HG03565 (cell line): ENCODE results near the gene CACNB1.
A peak's percentile ranks its signal among the peaks of the same experiment; 100 is the strongest.

Source experiments
- ATAC-seq: cut with Tn5 transposase; IDR thresholded peaks from one replicate; pipeline ENCODE4 v1.9.1; 2021; ENCODE audit warnings: mild to moderate bottlenecking, moderate library complexity; ENCODE audit not compliant: unreplicated experiment

Gene CACNB1

DNA sequence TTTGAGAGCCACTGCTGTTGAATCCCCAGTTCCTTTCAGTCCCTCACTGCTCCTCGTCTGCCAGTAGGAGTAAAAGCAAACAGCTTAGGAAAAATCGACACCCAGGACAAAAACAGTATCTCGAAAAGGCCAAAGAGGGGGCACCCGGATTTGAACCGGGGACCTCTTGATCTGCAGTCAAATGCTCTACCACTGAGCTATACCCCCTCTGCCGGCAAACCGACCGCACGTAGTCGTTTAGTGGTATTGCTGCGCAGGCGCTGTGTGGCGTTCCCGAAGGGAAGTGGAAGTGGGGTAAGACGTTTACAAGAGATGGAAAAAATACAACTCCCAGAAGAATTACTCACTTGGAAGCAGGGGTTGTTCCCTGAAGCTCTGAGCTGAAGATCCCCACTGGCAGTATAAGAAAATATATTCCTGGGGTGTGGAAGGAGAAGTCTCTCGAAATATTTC lies 43.8 kb downstream of the CACNB1 start:
- peak; percentile 42 for ATAC-seq

- ATAC-seq = no peak
Observed at GRCh38 chr17:39151943-39152818, 45.3 kb downstream of the CACNB1 start.

DNA sequence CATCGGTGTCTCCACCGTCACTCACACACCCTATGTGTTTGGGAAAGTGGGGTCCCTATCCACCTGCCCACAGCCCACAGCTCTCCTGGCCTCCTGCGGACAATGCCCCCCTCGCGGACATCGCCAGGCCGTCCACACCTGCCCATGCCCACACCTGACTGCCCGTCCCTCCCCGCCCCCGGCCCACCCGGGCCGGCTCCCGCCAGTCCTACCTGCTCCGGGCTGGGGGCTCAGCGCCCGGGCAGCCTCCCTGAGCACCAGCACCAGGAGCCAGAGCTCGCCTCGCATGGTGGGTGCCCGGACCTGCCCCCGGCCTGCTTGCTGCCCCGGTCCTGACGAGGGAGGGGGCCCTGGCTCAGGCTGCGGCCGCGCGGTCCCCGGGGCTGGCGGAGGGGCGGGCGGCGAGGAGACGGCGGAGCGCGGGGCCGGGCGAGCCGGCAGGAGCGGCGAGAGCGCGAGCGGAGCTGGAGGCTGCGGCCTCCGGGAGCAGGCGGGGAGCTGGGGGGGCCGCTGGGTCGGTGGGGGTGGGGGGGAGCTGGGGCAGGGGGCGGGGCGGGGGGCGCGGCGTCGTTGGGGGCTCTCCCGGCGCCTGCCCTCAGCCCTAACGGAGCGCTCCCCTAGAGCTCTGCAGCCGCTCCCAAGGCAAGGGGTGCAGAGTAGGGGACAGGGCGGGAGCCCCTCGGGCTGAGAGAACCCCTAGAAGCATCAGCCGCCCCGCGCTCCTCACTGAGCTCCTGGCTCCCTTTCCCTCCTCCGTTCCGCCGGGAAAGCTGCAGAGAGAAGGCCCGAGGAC lies 46.1 kb downstream of the CACNB1 start, which contains the start of gene PLXDC1:
TSS of gene PLXDC1 (minus strand) at position 488 of the 793 bp plus-strand sequence. CDS start at position 288, 200 bp downstream.
- no peak for ATAC-seq

- ATAC-seq = no peak
Observed at GRCh38 chr17:39150795-39151149, 46.7 kb downstream of the CACNB1 start.

DNA sequence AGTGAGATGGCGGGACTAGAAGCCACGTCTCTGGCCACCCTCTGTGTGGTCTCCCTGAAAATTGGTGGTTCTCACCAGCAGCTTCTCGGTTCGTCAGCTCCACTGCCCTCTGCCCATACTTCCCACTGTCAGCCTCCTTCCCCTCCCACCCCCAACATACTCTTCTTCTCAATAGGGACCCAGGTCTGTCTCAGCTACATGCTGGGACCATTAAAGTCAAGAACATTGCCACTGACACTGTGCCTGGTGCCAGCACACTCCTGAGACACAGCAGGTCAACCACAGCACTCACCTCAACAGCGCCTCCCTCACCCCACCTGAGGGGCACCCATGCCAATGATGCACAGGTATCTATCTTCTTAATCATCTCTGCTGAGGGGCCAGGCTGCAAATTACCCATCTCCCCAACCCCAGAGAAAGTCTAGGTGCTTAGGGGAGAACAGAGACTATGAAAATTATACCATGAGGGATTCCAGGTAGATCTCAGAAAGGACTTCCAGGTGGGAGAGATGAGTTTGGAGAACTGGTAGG lies 47.3 kb downstream of the CACNB1 start:
- no peak for ATAC-seq

GRCh38 chr17:39147221-39148185 lies 50.0 kb downstream of the CACNB1 start:
- ATAC-seq = no peak

DNA sequence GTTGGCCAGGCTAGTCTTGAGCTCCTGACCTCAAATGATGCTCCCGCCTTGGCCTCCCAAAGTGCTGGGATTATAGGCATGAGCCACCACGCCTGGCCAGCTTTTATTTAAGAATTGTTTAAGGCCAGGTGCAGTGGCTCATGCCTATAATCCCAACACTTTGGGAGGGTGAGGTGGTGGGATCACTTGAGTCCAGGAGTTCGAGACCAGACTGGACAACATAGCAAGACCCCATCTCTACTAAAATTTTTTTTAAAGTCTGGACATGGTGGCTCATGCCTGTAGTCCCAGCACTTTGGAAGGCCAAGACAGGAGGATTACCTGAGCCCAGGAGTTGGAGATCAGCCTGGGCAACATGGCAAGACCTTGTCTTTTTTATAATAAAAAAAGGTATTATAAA lies 51.2 kb downstream of the CACNB1 start:
- ATAC-seq = no peak

- ATAC-seq = no peak
Observed at GRCh38 chr17:39145143-39145542, 52.3 kb downstream of the CACNB1 start.

GRCh38 chr17:39144416-39144840 lies 53.0 kb downstream of the CACNB1 start:
- ATAC-seq = no peak

GRCh38 chr17:39143552-39144093 lies 53.8 kb downstream of the CACNB1 start:
- ATAC-seq = no peak

DNA sequence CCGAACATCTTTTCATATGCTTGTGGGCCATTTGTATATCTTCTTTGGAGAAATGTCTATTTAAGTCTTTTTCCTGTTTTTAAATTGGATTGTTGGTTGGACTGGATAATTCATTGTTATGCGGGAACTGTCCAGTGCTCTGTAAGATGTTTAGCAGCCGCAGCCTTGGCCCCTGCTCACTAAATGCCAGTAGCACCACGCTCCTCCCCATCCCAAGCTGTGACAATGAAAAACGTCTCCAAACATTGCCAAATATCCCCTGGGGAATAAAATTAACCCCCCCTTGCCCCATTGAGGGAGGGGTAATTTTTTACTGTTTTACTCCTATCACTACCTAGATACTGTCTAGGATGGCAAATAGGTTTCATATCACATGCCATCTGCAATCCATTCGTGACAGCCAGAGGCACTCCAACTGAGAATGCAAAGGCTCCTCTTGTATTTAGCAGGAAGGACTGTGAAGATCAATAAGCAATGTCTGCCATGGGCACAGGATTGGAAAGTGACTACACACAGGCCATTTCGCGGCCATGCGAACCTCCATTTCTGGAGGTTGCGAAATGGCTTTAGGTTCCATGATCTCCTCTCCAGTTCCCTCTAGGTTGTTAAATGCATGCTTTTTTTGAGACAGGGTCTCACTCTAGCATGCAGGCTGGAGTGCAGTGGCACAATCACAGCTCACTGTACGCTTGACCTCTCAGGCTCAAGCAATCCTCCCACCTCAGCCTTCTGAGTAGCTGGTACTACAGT lies 55.4 kb downstream of the CACNB1 start:
- ATAC-seq = no peak

DNA sequence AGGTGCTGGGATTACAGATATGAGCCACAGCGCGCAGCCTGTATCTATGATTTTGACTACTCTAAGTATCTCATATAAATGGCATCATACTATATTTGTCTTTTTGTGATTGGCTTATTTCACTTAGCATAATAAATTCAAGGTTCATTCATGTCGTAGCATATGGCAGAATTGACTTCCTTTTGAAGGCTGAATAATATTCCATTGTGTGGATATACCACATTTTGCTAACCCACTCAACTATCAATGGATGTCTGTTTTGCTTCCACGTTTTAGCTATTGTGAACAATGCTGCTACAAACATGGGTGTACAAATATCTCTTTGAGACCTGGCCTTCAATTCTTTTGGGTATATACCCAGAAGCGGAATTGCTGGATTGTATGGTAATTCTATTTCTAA lies 56.2 kb downstream of the CACNB1 start:
- ATAC-seq = no peak

DNA sequence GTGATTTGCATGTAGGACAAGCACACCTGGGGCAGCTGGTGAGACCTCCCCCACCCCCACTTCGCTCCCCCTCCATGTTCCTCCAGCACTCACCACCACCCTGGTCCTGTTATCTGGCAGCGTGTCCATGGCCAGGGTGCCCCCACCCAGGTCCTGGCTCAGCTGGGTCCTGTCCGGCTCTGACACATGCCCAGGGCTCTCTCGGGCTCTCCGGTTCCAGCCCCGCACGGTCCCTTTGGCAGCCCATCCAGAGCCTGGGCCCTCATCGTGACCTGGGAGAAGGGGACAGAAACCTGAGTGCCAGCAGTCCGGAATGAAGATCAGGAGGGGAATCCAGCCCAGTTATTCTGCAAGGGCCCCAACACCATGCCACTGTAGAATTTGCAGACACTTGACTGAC lies 57.9 kb downstream of the CACNB1 start:
- ATAC-seq = no peak

DNA sequence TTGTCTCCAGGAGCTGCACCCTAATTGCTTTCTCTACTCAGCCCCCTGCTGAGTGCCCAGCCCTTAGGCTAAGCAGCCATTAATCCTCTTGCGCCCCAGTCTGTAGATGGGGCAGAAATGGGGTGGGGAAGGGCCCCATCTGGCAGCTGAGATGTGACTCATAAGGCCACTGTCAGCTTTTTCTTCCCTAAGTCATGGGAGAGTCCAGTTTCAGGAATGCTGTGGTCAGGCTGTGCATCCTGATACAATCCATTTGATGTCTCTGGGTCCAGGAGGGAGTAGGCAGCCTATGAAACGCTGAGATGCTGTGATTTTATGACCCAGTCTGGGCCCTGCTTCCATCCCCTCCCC lies 58.3 kb downstream of the CACNB1 start:
- no peak for ATAC-seq

DNA sequence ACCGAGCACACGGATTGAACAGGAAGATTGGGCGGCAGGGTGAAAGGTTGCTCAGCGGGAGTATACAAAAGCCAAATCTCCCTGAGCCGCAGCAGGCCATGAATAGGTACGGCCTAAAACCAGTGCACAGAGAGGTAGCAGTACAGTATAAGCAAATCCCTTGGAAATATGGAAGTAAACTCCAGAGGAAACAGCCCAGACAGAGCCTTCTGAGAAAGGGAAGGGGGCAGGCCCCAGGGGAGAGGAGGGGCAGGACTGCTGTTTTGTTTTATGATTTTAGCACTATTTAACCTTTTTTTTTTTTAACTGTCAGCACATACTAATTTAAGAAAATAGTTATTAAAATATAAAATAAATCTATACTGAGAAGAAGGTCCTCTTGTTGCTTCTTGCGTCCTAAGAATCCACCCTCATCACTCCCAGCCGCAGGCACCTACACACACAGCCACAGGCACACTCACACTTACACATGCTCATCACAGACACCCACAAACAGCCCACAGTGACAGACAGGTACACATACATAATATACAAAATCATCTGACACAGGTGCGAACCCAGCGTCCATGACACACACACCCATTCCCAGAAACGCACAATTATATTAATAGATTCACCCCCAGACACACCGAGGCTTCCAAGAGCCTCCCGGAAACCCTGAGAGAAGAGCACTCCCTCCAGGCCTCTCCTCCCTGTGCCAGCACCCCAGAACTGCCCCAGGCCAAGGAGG lies 58.9 kb downstream of the CACNB1 start:
- ATAC-seq = no peak

DNA sequence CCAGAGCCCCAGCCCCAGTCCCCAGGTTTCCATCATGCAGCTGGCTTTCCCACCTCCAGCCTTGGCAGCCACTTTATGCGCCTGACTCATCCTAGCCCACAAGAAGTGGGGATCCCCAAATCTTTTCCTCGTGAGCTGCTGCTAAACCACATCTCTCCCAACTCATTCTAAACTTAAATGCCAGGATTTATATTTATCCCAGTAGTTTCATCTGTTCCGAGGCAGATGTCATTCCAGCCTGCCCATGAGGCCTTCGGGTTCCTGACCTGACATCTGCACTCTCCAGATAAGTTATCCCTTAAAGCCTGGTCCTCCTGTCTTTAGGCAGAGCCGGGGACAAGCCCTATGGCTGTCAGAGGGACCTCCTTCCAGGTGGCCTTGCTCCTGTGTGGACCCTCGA lies 62.6 kb downstream of the CACNB1 start:
- no peak for ATAC-seq

- no peak for ATAC-seq
Observed at GRCh38 chr17:39132192-39132610, 65.3 kb downstream of the CACNB1 start.

- no peak for ATAC-seq
Observed at GRCh38 chr17:39131616-39132015, 65.9 kb downstream of the CACNB1 start.

- ATAC-seq = no peak
Observed at GRCh38 chr17:39130205-39130604, 67.3 kb downstream of the CACNB1 start.
